Loucy (cell line): ENCODE data around the gene RHBDF2.

Source experiments
- CTCF ChIP-seq: fragments of 200-600 bp; sonication (generic); conservative IDR thresholded peaks from 2 replicates; pipeline ENCODE4 v1.5.1; 2014; ENCODE audit warnings: mild to moderate bottlenecking, antibody characterized with exemption, low read length
- EZH2phosphoT487 ChIP-seq: fragments of 200-600 bp; IDR thresholded peaks from 2 replicates; pipeline ENCODE4 v1.6.1; 2018; ENCODE audit warnings: antibody characterized with exemption, mild to moderate bottlenecking, moderate library complexity, borderline replicate concordance

- TF ChIP-seq CTCF, result no peak
- TF ChIP-seq EZH2phosphoT487, result no peak
These were observed 33.9 kb upstream of the RHBDF2 start for GRCh38 chr17:76534831-76535732.
